A673 (cell line): ENCODE data around the gene NXPH2. TPM values are rescaled to one million over a fixed set of nuclear protein-coding genes. Genes with fewer than 3 reads are reported as not detected.

Experiments
- BruUV-seq: library from RNA; stranded (reverse); fragments of 400-500 nt; replicated peaks from 2 replicates; lab custom pipeline; 2021; lab: Mats Ljungman, UMichigan
- CTCF ChIA-PET: fragments of 300-600 bp; sonication (Branson Sonifier 250); formaldehyde crosslinking; loops from one replicate; lab custom pipeline; 2022; ENCODE audit warnings: antibody characterized with exemption; lab: Charles Lee
- POLR2A ChIA-PET: fragments of 300-600 bp; sonication (Branson Sonifier 250); formaldehyde crosslinking; loops from one replicate; lab custom pipeline; 2022; ENCODE audit warnings: antibody characterized with exemption; ENCODE audit not compliant: low non-redundant PET; lab: Charles Lee
- DNase-seq: peaks from one replicate; pipeline ENCODE4 v3.0.0-alpha.2; 2015; ENCODE audit warnings: low spot score
- H3K27ac ChIP-seq: fragments of 200-600 bp; sonication (generic); 2 replicates; pipeline ENCODE4 v1.5.1; 2016; ENCODE audit warnings: mixed run types, low read depth, mild to moderate bottlenecking, mixed read lengths, antibody characterized with exemption, low read length; ENCODE audit not compliant: poor library complexity, severe bottlenecking
- H3K27me3 ChIP-seq: fragments of 200-600 bp; sonication (generic); replicated peaks from 2 replicates; pipeline ENCODE4 v1.6.1; 2017; ENCODE audit warnings: mixed run types, low read depth, mild to moderate bottlenecking, mixed read lengths, antibody characterized with exemption, low read length; ENCODE audit not compliant: insufficient read depth, poor library complexity
- H3K36me3 ChIP-seq: fragments of 200-600 bp; sonication (generic); 2 replicates; pipeline ENCODE4 v1.6.1; 2016; ENCODE audit warnings: mixed run types, mild to moderate bottlenecking, mixed read lengths, antibody characterized with exemption, low read length; ENCODE audit not compliant: insufficient read depth, poor library complexity, severe bottlenecking
- H3K4me1 ChIP-seq: fragments of 200-600 bp; sonication (generic); 2 replicates; pipeline ENCODE4 v1.6.1; 2017; ENCODE audit warnings: mixed run types, mild to moderate bottlenecking, mixed read lengths, antibody characterized with exemption, low read length; ENCODE audit not compliant: insufficient read depth, poor library complexity, severe bottlenecking
- H3K4me3 ChIP-seq: fragments of 200-600 bp; sonication (generic); 2 replicates; pipeline ENCODE4 v1.5.1; 2016; ENCODE audit warnings: low read depth, mixed run types, mild to moderate bottlenecking, mixed read lengths, low read length; ENCODE audit not compliant: poor library complexity, severe bottlenecking
- H3K9me3 ChIP-seq: fragments of 200-600 bp; sonication (generic); 2 replicates; pipeline ENCODE4 v1.6.1; 2016; ENCODE audit warnings: mixed run types, low read depth, mild to moderate bottlenecking, mixed read lengths, antibody characterized with exemption, low read length; ENCODE audit not compliant: poor library complexity, severe bottlenecking
- EZH2 ChIP-seq: fragments of 200-600 bp; sonication (generic); IDR thresholded peaks from 2 replicates; pipeline ENCODE4 v1.6.1; 2017; ENCODE audit warnings: borderline replicate concordance, low read depth, mild to moderate bottlenecking, mixed read lengths, antibody characterized with exemption, low read length; ENCODE audit not compliant: poor library complexity, severe bottlenecking
- intact Hi-C: fragments of 100-400 bp; cut with micrococcal nuclease; formaldehyde crosslinking; loops from one replicate; pipeline ENCODE4 v1.10.0; 2022; ENCODE audit not compliant: unreplicated experiment
- total RNA-seq: library from RNA; stranded (reverse); gene quantifications from 2 replicates; pipeline ENCODE4 v1.2.3, GENCODE V29; 2021
- TF ChIP-seq, protein P1 (sequence below): fragments of 300-800, 200-600 bp; sonication (generic); conservative IDR thresholded peaks from 2 replicates; pipeline ENCODE4 v1.5.1; 2017; ENCODE audit warnings: low read depth, mild to moderate bottlenecking, antibody characterized with exemption, low read length, moderate library complexity, mixed read lengths

Gene NXPH2
- total RNA-seq, 1 experiment from 2014 or later, result 5.4 TPM

GRCh38 chr2:138723196-138723987 is 56.8 kb downstream of the NXPH2 start:
- H3K9me3 ChIP-seq, result no peaks in the 10 kb centered on the region
- H3K27me3 ChIP-seq, result peaks cover 2% of the 10 kb centered on the region
- ChIA-PET POLR2A (no interaction called here), CTCF (no interaction called here)
- BruUV-seq, result no TSS peak
- no peaks in the 10 kb centered on the region for H3K4me1 ChIP-seq
- DNase-seq, result no peak
- H3K36me3 ChIP-seq, result no peaks in the 10 kb centered on the region
- no peak for TF ChIP-seq EZH2
- TF ChIP-seq, protein P1, sequence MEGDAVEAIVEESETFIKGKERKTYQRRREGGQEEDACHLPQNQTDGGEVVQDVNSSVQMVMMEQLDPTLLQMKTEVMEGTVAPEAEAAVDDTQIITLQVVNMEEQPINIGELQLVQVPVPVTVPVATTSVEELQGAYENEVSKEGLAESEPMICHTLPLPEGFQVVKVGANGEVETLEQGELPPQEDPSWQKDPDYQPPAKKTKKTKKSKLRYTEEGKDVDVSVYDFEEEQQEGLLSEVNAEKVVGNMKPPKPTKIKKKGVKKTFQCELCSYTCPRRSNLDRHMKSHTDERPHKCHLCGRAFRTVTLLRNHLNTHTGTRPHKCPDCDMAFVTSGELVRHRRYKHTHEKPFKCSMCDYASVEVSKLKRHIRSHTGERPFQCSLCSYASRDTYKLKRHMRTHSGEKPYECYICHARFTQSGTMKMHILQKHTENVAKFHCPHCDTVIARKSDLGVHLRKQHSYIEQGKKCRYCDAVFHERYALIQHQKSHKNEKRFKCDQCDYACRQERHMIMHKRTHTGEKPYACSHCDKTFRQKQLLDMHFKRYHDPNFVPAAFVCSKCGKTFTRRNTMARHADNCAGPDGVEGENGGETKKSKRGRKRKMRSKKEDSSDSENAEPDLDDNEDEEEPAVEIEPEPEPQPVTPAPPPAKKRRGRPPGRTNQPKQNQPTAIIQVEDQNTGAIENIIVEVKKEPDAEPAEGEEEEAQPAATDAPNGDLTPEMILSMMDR, result no peak
- intact Hi-C loops, result no loop called here
- no peak overlapping the region for H3K27ac ChIP-seq
- H3K4me3 ChIP-seq, result no peak overlapping the region

DNA sequence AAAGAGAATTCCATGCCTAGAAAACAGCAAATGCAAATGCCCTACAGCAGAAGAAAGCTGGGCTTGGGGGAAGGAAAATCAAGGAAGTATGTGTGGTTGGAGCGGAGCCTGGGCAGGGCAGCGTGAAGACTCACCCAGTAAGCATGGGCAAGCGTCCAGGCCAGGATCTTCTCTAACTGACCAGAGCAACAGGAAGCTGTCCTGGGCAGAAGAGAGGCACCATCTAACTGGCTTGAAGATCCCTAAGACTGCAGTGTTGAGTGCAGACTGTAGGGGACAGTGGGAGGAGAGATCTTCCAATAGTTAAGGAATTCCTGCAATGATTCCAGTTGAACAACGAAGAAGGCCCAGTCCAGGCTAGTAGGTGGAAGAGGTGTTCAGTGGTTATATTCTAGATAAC is 57.9 kb downstream of the NXPH2 start:
- H3K27me3 ChIP-seq, result peaks cover 12% of the 10 kb centered on the region
- POLR2A ChIA-PET, result no interaction called here
- no peak overlapping the region for H3K4me3 ChIP-seq
- H3K27ac ChIP-seq, result no peak overlapping the region
- CTCF ChIA-PET, result no interaction called here
- no peak for TF ChIP-seq EZH2
- TF ChIP-seq, protein P1, result no peak
- BruUV-seq, result no TSS peak
- intact Hi-C loops, result no loop called here
- no peaks in the 10 kb centered on the region for H3K36me3 ChIP-seq
- no peak for DNase-seq
- H3K9me3 ChIP-seq, result no peaks in the 10 kb centered on the region
- H3K4me1 ChIP-seq, result no peaks in the 10 kb centered on the region

DNA sequence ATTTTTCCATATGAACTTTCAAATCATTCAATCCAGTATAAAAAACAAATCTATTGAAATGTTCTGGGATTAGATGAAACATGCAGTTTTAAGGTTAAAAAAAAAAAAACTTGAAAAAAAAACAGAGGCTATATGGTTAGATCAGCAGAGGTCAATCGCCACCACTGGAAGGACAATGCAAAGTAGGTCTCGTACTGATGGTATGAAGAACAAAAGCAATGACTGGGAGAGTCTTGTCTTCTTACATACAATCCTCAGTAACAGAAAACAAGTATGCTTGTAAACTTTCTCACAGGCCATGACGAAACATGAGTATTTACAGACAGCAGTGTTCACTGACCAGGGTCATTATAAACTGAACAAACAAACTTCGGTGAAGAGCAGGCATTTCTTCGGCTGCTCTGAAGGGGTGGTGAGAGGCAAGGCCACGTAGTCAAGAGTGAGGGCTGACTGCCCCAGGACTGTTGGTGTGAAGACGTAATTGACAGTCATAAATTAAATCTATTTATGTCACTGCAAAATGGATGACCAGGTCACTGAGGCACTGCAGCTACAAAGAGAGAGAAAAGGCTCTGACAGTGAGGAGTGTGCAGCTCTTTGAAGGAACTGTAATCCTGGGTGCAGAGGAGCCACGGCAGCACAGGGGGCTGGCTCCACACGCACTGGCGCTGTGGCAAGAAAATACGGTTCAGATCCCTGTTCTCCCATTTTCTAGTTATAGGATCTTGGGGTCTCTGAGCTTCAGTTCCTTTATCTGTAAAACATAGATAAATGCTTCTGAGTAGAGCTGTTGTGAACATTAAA is 60.0 kb downstream of the NXPH2 start:
- Histone ChIP-seq H3K27ac (no peak overlapping the region), H3K36me3 (no peaks in the 10 kb centered on the region), H3K4me3 (no peak overlapping the region), H3K27me3 (peaks cover 12% of the 10 kb centered on the region), H3K4me1 (no peaks in the 10 kb centered on the region), H3K9me3 (no peaks in the 10 kb centered on the region)
- no TSS peak for BruUV-seq
- CTCF ChIA-PET, result no interaction called here
- intact Hi-C loops, result no loop called here
- DNase-seq, result no peak
- POLR2A ChIA-PET, result no interaction called here
- TF ChIP-seq, protein P1, result no peak
- no peak for TF ChIP-seq EZH2
